HepG2 (cell line): ENCODE measurements around the gene CAPZB. TPM values are rescaled to one million over a fixed set of nuclear protein-coding genes. Genes with fewer than 3 reads are reported as not detected.

Experiments
- ASH2L ChIP-seq: fragments of 300-600, 200-600 bp; sonication (generic); IDR thresholded peaks from 2 replicates; pipeline ENCODE4 v1.7.0; 2017; ENCODE audit warnings: low read depth, mild to moderate bottlenecking, moderate library complexity, mixed read lengths, low read length; ENCODE audit not compliant: insufficient read length
- BORCS8-MEF2B ChIP-seq: sonication (generic); formaldehyde crosslinking; IDR thresholded peaks from 2 replicates; pipeline ENCODE4 v1.8.0; 2022; ENCODE audit warnings: mild to moderate bottlenecking, missing genetic modification reagents
- FOXK1 ChIP-seq: sonication (generic); formaldehyde crosslinking; IDR thresholded peaks from 2 replicates; pipeline ENCODE4 v1.4.0; 2020; ENCODE audit warnings: low read depth, missing genetic modification reagents, borderline replicate concordance
- HNRNPUL1 ChIP-seq: fragments of 200-400 bp; formaldehyde crosslinking; IDR thresholded peaks from 2 replicates; pipeline ENCODE4 v1.6.1; 2017; ENCODE audit warnings: low read depth, mild to moderate bottlenecking, low read length, moderate library complexity
- MAZ ChIP-seq, 2 experiments: sonication (generic) in 1 of 2; formaldehyde crosslinking in 1 of 2; IDR thresholded peaks; 2 replicates each; pipeline versions ENCODE4 v1.5.0 to v1.6.1; 2012 to 2020; ENCODE audit warnings: low read depth in 2 of 2, mild to moderate bottlenecking in 2 of 2, borderline replicate concordance in 1 of 2, improper control_type of control experiment in 1 of 2, low read length in 1 of 2, missing genetic modification reagents in 1 of 2, moderate library complexity in 1 of 2
- PITX1 ChIP-seq: sonication (generic); formaldehyde crosslinking; IDR thresholded peaks from 2 replicates; pipeline ENCODE4 v1.5.1; 2020; ENCODE audit warnings: mild to moderate bottlenecking, missing genetic modification reagents
- SMAD3 ChIP-seq: sonication (generic); formaldehyde crosslinking; IDR thresholded peaks from 2 replicates; pipeline ENCODE4 v1.4.0; 2020; ENCODE audit warnings: missing genetic modification reagents
- TP53 ChIP-seq: sonication (generic); formaldehyde crosslinking; conservative IDR thresholded peaks from 2 replicates; pipeline ENCODE4 v1.4.0; 2020; ENCODE audit warnings: missing genetic modification reagents
- ZFX ChIP-seq: sonication (generic); formaldehyde crosslinking; IDR thresholded peaks from 2 replicates; pipeline ENCODE4 v1.4.0; 2020; ENCODE audit warnings: mild to moderate bottlenecking, low read depth, missing genetic modification reagents, moderate library complexity
- ZNF225 ChIP-seq: sonication (generic); formaldehyde crosslinking; IDR thresholded peaks from 2 replicates; pipeline ENCODE4 v1.4.0; 2020; ENCODE audit warnings: mild to moderate bottlenecking, missing genetic modification reagents
- ZNF292 ChIP-seq: sonication (generic); formaldehyde crosslinking; IDR thresholded peaks from 2 replicates; pipeline ENCODE4 v1.8.1; 2022; ENCODE audit warnings: mild to moderate bottlenecking, low read depth, missing genetic modification reagents, borderline replicate concordance
- ZNF563 ChIP-seq: sonication (generic); formaldehyde crosslinking; IDR thresholded peaks from 2 replicates; pipeline ENCODE4 v1.8.0; 2022; ENCODE audit warnings: mild to moderate bottlenecking, moderate library complexity, missing genetic modification reagents
- ZNF607 ChIP-seq: sonication (generic); formaldehyde crosslinking; IDR thresholded peaks from 2 replicates; pipeline ENCODE4 v1.5.1; 2020; ENCODE audit warnings: missing genetic modification reagents, mild to moderate bottlenecking, borderline replicate concordance
- ZNF746 ChIP-seq: sonication (generic); formaldehyde crosslinking; IDR thresholded peaks from 2 replicates; pipeline ENCODE4 v1.8.0; 2022; ENCODE audit warnings: mild to moderate bottlenecking, missing genetic modification reagents
- polyA plus RNA-seq, 8 experiments: library from polyadenylated mRNA; depleted of rRNA in 3 of 8; stranded (reverse) in 7 of 8; unstranded in 1 of 8; fragments of >200 nt; fragmentation: Illumina TruSeq in 4 of 8; extraction: Trizol in 4 of 8; gene quantifications; 2 replicates each; pipeline versions ENCODE4 v1.2.1 to v1.2.3, GENCODE V29; 2011 to 2016; ENCODE audit warnings: low read depth in 4 of 8, missing spikeins in 1 of 8, mixed read lengths in 1 of 8; ENCODE audit not compliant: insufficient read depth in 1 of 8
- total RNA-seq, 5 experiments: library from RNA; depleted of rRNA; stranded (reverse); fragments of >200 nt; fragmentation: Illumina TruSeq; extraction: Trizol; gene quantifications; 2 replicates each; pipeline ENCODE4 v1.2.3, GENCODE V29; 2016; ENCODE audit warnings: low read depth in 1 of 5
- TF ChIP-seq, protein P1 (sequence below): IDR thresholded peaks from 2 replicates; pipeline ENCODE4 v1.6.1; 2012; ENCODE audit warnings: inconsistent platforms
- TF ChIP-seq, protein P2 (sequence below): sonication (generic); formaldehyde crosslinking; IDR thresholded peaks from 2 replicates; pipeline ENCODE4 v1.5.1; 2020; ENCODE audit warnings: mild to moderate bottlenecking, missing genetic modification reagents, moderate library complexity
- TF ChIP-seq, protein P3 (sequence below): sonication (generic); formaldehyde crosslinking; IDR thresholded peaks from 2 replicates; pipeline ENCODE4 v1.4.0; 2020; ENCODE audit warnings: missing genetic modification reagents
- TF ChIP-seq, protein P4 (sequence below): sonication (generic); formaldehyde crosslinking; conservative IDR thresholded peaks from 2 replicates; pipeline ENCODE4 v1.4.0; 2020; ENCODE audit warnings: mild to moderate bottlenecking, missing genetic modification reagents, moderate library complexity

The CAPZB gene
- total and polyA plus RNA-seq, 2 of the 13 experiments (the other 11 are each of a cell fraction or from before 2014, with no cell fraction given), result 58.9 to 76.9 TPM

DNA sequence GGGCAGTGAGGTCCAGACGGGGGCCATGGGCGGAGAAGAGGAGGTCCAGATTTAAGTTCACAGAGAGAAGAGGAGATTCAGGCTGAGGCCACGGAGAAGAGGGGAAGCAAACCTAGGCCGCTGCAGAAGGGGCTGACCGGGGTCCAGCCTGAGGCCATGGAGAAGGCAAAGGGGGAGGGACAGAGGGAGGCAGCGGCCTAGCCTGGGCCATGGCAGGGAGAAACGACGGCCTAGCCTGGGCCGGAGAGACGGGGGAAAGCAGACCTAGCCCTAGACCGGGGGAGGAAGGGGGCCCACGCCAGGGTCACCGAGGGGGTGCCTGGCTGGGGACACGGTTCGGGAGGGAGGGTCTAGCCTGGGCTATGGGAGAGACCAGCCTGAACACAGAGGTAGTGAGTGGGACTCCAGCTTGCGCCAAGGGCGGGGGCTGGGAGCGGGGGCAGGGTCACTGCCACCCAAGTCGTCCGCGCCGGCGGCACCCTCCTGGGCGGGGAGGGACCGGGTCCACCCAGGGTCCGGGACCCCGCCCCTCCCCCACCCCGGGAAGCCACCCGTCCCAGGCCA is 459 bp downstream of the CAPZB start (continued):
- TF ChIP-seq ZNF607 (CRISPR knock-in tag) (peak; percentile 14; the same call in 1 of the 2 replicates), TP53 (CRISPR knock-in tag) (no peak), ZNF225 (CRISPR knock-in tag) (0 out of 2 replicates have a peak, but pooled peaks have one; percentile 26), HNRNPUL1 (no peak), BORCS8-MEF2B (CRISPR knock-in tag) (peak; percentile 5; the same call in 1 of the 2 replicates), ZFX (CRISPR knock-in tag) (peak; percentile 84), PITX1 (CRISPR knock-in tag) (0 out of 2 replicates have a peak, but pooled peaks have one; percentile 15), MAZ (IDR thresholded peaks at IDR 0.05; ENCODE audit: borderline replicate concordance, low read depth, low read length) (no peak), MAZ (CRISPR knock-in tag; IDR thresholded peaks at IDR 0.05; ENCODE audit: low read depth) (peak; percentile 33; the same call in 1 of the 2 replicates), ZNF563 (CRISPR knock-in tag) (0 out of 2 replicates have a peak, but pooled peaks have one; percentile 7), SMAD3 (CRISPR knock-in tag) (no peak), ZNF746 (CRISPR knock-in tag) (0 out of 2 replicates have a peak, but pooled peaks have one; percentile 32), FOXK1 (CRISPR knock-in tag) (0 out of 2 replicates have a peak, but pooled peaks have one; percentile 16), ASH2L (peak; percentile 21), ZNF292 (CRISPR knock-in tag) (no peak)
- TF ChIP-seq, protein P1, sequence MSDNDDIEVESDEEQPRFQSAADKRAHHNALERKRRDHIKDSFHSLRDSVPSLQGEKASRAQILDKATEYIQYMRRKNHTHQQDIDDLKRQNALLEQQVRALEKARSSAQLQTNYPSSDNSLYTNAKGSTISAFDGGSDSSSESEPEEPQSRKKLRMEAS, result peak; percentile 24; the same call in 1 of the 2 replicates
- TF ChIP-seq, protein P2, sequence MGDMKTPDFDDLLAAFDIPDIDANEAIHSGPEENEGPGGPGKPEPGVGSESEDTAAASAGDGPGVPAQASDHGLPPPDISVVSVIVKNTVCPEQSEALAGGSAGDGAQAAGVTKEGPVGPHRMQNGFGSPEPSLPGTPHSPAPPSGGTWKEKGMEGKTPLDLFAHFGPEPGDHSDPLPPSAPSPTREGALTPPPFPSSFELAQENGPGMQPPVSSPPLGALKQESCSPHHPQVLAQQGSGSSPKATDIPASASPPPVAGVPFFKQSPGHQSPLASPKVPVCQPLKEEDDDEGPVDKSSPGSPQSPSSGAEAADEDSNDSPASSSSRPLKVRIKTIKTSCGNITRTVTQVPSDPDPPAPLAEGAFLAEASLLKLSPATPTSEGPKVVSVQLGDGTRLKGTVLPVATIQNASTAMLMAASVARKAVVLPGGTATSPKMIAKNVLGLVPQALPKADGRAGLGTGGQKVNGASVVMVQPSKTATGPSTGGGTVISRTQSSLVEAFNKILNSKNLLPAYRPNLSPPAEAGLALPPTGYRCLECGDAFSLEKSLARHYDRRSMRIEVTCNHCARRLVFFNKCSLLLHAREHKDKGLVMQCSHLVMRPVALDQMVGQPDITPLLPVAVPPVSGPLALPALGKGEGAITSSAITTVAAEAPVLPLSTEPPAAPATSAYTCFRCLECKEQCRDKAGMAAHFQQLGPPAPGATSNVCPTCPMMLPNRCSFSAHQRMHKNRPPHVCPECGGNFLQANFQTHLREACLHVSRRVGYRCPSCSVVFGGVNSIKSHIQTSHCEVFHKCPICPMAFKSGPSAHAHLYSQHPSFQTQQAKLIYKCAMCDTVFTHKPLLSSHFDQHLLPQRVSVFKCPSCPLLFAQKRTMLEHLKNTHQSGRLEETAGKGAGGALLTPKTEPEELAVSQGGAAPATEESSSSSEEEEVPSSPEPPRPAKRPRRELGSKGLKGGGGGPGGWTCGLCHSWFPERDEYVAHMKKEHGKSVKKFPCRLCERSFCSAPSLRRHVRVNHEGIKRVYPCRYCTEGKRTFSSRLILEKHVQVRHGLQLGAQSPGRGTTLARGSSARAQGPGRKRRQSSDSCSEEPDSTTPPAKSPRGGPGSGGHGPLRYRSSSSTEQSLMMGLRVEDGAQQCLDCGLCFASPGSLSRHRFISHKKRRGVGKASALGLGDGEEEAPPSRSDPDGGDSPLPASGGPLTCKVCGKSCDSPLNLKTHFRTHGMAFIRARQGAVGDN, result peak; percentile 39
- TF ChIP-seq, protein P3, sequence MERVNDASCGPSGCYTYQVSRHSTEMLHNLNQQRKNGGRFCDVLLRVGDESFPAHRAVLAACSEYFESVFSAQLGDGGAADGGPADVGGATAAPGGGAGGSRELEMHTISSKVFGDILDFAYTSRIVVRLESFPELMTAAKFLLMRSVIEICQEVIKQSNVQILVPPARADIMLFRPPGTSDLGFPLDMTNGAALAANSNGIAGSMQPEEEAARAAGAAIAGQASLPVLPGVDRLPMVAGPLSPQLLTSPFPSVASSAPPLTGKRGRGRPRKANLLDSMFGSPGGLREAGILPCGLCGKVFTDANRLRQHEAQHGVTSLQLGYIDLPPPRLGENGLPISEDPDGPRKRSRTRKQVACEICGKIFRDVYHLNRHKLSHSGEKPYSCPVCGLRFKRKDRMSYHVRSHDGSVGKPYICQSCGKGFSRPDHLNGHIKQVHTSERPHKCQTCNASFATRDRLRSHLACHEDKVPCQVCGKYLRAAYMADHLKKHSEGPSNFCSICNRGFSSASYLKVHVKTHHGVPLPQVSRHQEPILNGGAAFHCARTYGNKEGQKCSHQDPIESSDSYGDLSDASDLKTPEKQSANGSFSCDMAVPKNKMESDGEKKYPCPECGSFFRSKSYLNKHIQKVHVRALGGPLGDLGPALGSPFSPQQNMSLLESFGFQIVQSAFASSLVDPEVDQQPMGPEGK (CRISPR knock-in tag), result peak; percentile 56
- TF ChIP-seq, protein P4, sequence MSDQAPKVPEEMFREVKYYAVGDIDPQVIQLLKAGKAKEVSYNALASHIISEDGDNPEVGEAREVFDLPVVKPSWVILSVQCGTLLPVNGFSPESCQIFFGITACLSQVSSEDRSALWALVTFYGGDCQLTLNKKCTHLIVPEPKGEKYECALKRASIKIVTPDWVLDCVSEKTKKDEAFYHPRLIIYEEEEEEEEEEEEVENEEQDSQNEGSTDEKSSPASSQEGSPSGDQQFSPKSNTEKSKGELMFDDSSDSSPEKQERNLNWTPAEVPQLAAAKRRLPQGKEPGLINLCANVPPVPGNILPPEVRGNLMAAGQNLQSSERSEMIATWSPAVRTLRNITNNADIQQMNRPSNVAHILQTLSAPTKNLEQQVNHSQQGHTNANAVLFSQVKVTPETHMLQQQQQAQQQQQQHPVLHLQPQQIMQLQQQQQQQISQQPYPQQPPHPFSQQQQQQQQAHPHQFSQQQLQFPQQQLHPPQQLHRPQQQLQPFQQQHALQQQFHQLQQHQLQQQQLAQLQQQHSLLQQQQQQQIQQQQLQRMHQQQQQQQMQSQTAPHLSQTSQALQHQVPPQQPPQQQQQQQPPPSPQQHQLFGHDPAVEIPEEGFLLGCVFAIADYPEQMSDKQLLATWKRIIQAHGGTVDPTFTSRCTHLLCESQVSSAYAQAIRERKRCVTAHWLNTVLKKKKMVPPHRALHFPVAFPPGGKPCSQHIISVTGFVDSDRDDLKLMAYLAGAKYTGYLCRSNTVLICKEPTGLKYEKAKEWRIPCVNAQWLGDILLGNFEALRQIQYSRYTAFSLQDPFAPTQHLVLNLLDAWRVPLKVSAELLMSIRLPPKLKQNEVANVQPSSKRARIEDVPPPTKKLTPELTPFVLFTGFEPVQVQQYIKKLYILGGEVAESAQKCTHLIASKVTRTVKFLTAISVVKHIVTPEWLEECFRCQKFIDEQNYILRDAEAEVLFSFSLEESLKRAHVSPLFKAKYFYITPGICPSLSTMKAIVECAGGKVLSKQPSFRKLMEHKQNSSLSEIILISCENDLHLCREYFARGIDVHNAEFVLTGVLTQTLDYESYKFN (CRISPR knock-in tag), result 0 out of 2 replicates have a peak, but pooled peaks have one; percentile 30
